Effector memory CD4-positive, alpha-beta T cell (primary cell): ENCODE measurements around the gene C4orf51.
"Not testable (repeated sequence)": the region's sequence is repeated elsewhere in the genome, so short reads cannot be mapped to it uniquely, and the experiment has no call there.

Source experiments
- DNase-seq, 3 donors: peaks; one replicate each; pipeline ENCODE4 v3.0.0-alpha.2; 2020
- H3K27ac ChIP-seq: 2 replicates; pipeline ENCODE4 v1.7.0; 2013; ENCODE audit warnings: mild to moderate bottlenecking, low read length, moderate library complexity; ENCODE audit not compliant: insufficient read depth, poor library complexity, severe bottlenecking
- H3K27me3 ChIP-seq: replicated peaks from 2 replicates; pipeline ENCODE4 v1.7.0; 2013; ENCODE audit warnings: mild to moderate bottlenecking, low read length; ENCODE audit not compliant: insufficient read depth, control insufficient read depth, poor library complexity, severe bottlenecking
- H3K36me3 ChIP-seq: 2 replicates; pipeline ENCODE4 v1.7.0; 2013; ENCODE audit warnings: mild to moderate bottlenecking, low read length, moderate library complexity; ENCODE audit not compliant: control insufficient read depth, insufficient read depth
- H3K4me1 ChIP-seq: 2 replicates; pipeline ENCODE4 v1.7.0; 2013; ENCODE audit warnings: low read length, mild to moderate bottlenecking; ENCODE audit not compliant: control insufficient read depth, insufficient read depth, poor library complexity, severe bottlenecking
- H3K4me3 ChIP-seq: 2 replicates; pipeline ENCODE4 v1.7.0; 2013; ENCODE audit warnings: low read length, low read depth, mild to moderate bottlenecking; ENCODE audit not compliant: insufficient read depth, poor library complexity, severe bottlenecking
- H3K9me3 ChIP-seq: 2 replicates; pipeline ENCODE4 v1.7.0; 2013; ENCODE audit warnings: mild to moderate bottlenecking, low read length, moderate library complexity; ENCODE audit not compliant: control insufficient read depth

The C4orf51 gene

DNA sequence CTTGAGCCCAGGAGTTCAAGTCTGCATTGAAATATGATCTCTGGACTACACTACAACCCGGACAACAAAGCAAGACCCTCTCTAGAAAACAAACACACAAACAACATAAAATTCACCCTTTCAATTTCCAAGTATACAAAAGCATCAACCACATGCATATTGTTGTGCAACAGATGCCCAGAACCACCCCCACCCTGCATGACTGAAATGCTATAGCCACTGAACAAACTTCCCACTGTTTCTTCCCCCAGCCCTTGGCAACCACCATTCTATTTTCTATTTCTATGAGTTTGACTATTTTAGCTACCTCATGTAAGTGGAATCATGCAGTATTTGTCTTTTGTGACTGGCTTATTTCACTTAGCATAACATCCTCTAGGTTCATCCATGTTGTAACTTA is 14.2 kb upstream of the C4orf51 start:
- Histone ChIP-seq H3K9me3 (no peaks in the 10 kb centered on the region), H3K4me3 (no peak overlapping the region), H3K27me3 (no peaks in the 10 kb centered on the region), H3K36me3 (no peaks in the 10 kb centered on the region), H3K27ac (no peak overlapping the region), H3K4me1 (no peaks in the 10 kb centered on the region)
- no peak for DNase-seq

DNA sequence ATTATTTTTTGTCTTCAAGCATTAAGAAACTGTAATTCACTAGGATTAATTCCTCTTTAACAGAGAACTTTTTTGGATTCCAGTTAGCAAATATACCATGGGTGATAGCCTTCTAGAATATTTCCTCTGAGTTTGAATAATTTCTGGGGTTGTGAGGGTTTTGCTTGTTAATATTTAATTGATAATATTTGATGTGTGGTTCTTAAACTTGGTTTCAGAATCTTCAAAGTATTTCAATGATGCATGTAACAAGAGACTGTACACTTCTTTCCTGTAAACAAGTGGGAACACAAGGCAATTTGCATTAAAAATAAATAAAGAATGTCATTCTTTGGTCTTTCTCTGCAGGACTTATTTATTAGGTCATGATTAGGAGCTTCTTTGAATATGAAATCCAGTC is 9.5 kb upstream of the C4orf51 start:
- H3K9me3 ChIP-seq: no peaks in the 10 kb centered on the region
- no peak overlapping the region for H3K27ac ChIP-seq
- H3K36me3 ChIP-seq: no peaks in the 10 kb centered on the region
- no peaks in the 10 kb centered on the region for H3K4me1 ChIP-seq
- H3K27me3 ChIP-seq: no peaks in the 10 kb centered on the region
- DNase-seq: no peak
- no peak overlapping the region for H3K4me3 ChIP-seq

DNA sequence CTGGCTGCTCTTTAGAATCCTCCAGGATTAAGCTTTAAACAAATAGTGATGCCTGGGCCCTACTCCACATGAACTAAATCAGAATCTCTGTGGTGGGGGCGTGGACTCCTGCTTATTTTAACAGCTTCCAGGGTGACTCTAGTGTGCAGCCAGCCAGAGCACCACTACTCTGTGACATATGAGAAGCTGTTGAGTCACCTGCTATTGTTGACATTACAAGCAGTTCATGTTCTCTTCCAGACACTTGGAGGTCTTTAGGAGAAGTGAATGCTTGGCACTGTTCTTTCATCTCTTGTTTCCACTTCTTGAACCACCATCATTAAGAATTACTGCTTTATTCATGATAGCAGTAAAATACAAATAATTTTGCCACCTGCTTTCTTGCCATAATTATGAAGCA is 426 bp upstream of the C4orf51 start:
- Histone ChIP-seq H3K36me3 (no peaks in the 10 kb centered on the region), H3K27me3 (no peaks in the 10 kb centered on the region), H3K27ac (no peak overlapping the region), H3K4me1 (no peaks in the 10 kb centered on the region), H3K4me3 (no peak overlapping the region), H3K9me3 (no peaks in the 10 kb centered on the region)
- no peak for DNase-seq

DNA sequence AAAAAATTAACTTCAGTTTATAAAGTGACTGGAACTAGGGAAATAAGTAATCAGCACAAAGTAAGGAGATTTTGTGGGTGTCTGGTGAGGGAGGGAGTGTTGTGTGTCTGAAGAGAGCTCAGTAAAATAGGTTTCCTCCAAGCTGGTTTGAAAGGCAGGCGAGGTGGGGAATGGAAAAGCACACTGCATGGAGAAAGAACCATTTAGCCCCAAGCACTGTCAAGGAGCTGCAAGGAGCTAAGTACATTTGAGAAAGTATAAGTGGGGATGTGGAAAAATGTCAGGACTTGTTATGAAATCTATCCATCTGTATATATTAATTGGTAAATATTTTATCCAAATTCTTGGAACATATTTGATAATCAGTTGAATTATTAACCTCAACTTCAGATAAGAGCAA is 956 bp downstream of the C4orf51 start:
- Histone ChIP-seq H3K4me1 (no peaks in the 10 kb centered on the region), H3K27me3 (no peaks in the 10 kb centered on the region), H3K9me3 (no peaks in the 10 kb centered on the region), H3K27ac (no peak overlapping the region), H3K36me3 (no peaks in the 10 kb centered on the region), H3K4me3 (no peak overlapping the region)
- DNase-seq: no peak

DNA sequence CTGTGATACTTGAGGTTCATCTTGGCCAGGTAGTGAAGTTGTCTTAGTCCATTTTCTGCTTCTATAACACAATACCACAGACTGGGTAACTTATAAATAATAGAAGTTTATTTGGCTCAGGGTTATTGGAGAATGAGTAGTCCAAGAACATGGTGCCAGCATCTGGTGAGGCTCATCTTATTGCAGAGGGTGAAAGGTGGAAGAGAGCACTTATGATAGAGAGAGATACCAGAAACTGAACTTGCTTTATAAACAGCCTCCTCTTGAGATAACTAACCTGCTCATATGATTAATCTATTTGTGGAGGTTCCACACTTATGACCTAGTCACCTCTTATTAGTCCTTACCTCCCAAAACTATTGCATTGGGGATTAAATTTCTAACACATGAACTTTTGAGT is 1.6 kb downstream of the C4orf51 start:
- Histone ChIP-seq H3K4me3 (no peak overlapping the region), H3K4me1 (no peaks in the 10 kb centered on the region), H3K27me3 (no peaks in the 10 kb centered on the region), H3K9me3 (no peaks in the 10 kb centered on the region), H3K27ac (no peak overlapping the region), H3K36me3 (no peaks in the 10 kb centered on the region)
- DNase-seq: no peak

DNA sequence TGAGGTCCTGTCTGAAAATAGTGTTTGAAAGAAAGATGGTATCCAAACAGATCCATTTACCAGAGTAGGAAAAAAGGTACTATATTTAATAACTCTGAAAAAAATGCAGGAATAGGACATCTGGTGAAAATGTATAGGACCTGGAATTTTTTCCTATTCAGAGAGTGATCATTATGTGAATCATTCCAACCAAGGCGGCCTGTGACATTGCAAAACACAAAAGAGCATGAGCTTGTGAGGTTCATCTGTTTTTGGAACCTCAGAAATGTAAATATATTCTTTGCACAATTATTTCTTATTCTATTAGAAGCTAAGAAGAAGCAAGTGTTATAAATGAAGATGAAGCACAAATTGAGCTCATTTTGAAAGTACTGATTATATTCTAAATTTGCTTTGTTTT is 2.0 kb downstream of the C4orf51 start:
- Histone ChIP-seq H3K4me3 (no peak overlapping the region), H3K4me1 (no peaks in the 10 kb centered on the region), H3K27me3 (no peaks in the 10 kb centered on the region), H3K9me3 (no peaks in the 10 kb centered on the region), H3K27ac (no peak overlapping the region), H3K36me3 (no peaks in the 10 kb centered on the region)
- DNase-seq: no peak

DNA sequence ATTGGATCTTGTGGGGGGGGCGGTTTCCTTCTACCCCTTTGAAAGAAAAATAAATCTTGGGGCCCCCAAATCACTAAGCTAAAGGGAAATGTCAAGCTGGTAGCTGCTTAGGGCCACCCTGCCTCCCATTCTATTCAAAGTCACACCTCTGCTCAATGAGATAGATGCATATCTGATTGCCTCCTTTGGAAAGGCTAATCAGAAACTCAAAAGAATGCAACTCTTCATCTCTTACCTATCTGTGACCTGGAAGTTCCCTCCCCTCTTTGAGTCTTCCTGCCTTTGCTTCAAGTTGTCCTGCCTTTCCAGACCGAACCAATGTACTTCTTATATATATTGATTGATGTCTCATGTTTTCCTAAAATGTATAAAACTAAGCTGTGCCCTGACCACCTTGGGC is 7.0 kb downstream of the C4orf51 start:
- Histone ChIP-seq H3K4me1 (no peaks in the 10 kb centered on the region), H3K27ac (no peak overlapping the region), H3K27me3 (no peaks in the 10 kb centered on the region), H3K36me3 (no peaks in the 10 kb centered on the region), H3K4me3 (no peak overlapping the region), H3K9me3 (no peaks in the 10 kb centered on the region)
- no peak for DNase-seq

DNA sequence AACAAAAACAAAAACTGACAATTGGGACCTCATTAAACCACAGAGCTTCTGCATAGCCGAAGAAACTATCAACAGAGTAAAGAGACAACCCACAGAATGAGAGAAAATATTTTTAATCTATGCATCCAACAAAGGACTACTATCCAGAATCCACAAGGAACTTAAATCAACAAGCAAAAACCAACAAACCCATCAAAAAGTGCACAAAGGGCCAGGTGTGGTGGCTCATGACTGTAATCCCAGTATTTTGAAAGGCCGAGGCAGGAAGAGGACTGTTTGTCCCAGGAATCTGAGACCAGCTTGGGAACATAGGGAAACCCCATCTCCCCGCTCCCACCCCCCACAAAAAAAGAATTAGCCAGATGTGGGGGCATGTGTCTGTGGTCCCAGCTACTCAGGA is 10.7 kb downstream of the C4orf51 start:
- H3K27me3 ChIP-seq: no peaks in the 10 kb centered on the region
- DNase-seq: no peak
- H3K9me3 ChIP-seq: no peaks in the 10 kb centered on the region
- H3K4me1 ChIP-seq: no peaks in the 10 kb centered on the region
- H3K4me3 ChIP-seq: no peak overlapping the region
- H3K27ac ChIP-seq: no peak overlapping the region
- no peaks in the 10 kb centered on the region for H3K36me3 ChIP-seq

DNA sequence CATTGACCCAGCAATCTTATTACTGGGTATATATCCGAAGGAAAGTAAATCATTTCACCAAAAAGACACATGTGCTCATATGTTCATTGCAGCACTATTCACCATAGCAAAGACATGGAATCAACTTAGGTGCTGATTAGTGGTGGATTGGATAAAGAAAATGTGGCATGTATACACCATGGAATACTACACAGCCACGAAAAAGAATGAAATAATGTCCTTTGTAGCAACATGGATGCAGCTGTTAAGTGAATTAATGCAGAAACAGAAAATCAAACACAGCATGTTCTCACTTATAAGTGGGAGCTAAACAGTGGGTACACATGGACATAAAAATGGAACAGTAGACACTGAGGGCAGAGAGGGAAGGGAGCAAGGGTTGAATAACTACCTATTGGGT is 11.5 kb downstream of the C4orf51 start:
- not testable (repeated sequence) for H3K4me1 ChIP-seq, H3K4me3 ChIP-seq, H3K36me3 ChIP-seq, H3K27ac ChIP-seq, H3K9me3 ChIP-seq, H3K27me3 ChIP-seq, DNase-seq

DNA sequence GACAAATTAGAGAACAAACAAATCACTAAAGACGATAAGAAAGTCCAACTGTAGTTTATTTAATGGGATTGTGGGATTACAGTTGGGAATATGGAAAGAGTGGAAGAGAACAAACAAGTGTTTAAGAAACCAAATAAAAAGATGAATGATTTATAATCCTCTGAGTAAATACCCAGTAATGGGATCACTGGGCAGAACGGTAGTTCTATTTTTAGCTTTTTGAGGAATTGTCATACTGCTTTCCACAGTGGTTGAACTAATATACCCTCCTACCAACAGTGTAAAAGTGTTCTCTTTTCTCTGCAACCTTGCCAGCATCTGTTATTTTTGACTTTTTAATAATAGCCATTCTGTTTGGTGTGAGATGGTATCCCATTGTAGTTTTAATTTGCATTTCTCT is 15.0 kb downstream of the C4orf51 start:
- no peak for DNase-seq
- Histone ChIP-seq H3K27me3 (no peaks in the 10 kb centered on the region), H3K36me3 (no peaks in the 10 kb centered on the region)

DNA sequence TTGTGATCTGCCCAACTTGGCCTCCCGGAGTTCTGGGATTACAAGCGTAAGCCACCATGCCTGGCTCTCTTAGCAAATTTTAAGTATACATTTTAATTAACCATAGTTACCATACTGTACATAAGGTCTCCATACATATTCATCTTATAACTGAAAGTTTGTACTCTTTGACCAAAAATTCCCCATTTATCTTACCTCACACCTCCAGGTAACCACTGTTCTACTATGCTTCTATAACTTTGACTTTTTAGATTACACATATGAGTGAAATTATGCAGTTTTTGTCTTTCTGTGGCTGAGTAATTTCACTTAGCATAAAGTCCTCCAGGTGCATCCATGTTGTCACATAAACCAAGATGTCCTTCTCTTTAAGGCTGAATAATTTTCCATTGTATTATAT is 17.4 kb downstream of the C4orf51 start:
- Histone ChIP-seq H3K9me3 (no peaks in the 10 kb centered on the region), H3K4me3 (no peak overlapping the region), H3K27me3 (no peaks in the 10 kb centered on the region), H3K27ac (no peak overlapping the region), H3K4me1 (no peaks in the 10 kb centered on the region), H3K36me3 (no peaks in the 10 kb centered on the region)
- no peak for DNase-seq

More for the DNA sequence above, 15.0 kb downstream of the C4orf51 start:
- Histone ChIP-seq H3K27ac (no peak overlapping the region), H3K4me1 (no peaks in the 10 kb centered on the region), H3K9me3 (no peaks in the 10 kb centered on the region), H3K4me3 (no peak overlapping the region)
